ENCODE data around the gene HEY2. TPM values are rescaled to one million over a fixed set of nuclear protein-coding genes. Genes with fewer than 3 reads are reported as not detected.

The HEY2 gene
- total and polyA plus RNA-seq, 10 of the 15 experiments (the other 5 are each of a cell fraction or from before 2014, with no cell fraction given), result 0.01 to 0.32 (median 0.08) TPM; not detected in 4

DNA sequence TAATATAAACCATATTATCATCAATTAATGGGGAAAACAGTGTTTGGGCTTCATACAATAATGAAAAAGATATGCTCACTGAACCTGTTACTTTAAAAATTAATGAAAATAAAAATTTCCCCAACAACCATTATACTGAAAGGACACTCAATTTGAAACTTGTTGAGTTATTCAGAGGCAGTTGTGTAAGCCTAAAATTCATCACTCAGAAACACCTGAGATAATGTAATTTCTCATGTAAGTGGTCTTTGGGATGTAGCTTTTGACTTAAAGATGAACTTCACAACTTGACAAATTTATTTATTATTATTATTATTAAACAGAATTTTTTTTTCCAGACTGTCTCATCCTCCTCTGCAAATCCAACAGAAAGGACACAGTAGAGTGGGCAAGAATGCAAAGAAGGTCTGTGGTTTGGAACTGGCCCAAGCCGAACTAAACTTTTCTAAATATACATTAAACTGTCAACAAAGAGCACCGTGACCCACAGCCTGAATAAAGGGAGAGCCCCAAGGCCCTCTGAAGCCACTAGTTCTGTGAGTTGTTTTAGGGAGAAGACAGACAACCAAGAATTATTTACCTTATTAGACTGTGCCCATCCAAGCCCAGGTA is 32.2 kb upstream of the HEY2 start (continued):
- TF ChIP-seq, protein P1, sequence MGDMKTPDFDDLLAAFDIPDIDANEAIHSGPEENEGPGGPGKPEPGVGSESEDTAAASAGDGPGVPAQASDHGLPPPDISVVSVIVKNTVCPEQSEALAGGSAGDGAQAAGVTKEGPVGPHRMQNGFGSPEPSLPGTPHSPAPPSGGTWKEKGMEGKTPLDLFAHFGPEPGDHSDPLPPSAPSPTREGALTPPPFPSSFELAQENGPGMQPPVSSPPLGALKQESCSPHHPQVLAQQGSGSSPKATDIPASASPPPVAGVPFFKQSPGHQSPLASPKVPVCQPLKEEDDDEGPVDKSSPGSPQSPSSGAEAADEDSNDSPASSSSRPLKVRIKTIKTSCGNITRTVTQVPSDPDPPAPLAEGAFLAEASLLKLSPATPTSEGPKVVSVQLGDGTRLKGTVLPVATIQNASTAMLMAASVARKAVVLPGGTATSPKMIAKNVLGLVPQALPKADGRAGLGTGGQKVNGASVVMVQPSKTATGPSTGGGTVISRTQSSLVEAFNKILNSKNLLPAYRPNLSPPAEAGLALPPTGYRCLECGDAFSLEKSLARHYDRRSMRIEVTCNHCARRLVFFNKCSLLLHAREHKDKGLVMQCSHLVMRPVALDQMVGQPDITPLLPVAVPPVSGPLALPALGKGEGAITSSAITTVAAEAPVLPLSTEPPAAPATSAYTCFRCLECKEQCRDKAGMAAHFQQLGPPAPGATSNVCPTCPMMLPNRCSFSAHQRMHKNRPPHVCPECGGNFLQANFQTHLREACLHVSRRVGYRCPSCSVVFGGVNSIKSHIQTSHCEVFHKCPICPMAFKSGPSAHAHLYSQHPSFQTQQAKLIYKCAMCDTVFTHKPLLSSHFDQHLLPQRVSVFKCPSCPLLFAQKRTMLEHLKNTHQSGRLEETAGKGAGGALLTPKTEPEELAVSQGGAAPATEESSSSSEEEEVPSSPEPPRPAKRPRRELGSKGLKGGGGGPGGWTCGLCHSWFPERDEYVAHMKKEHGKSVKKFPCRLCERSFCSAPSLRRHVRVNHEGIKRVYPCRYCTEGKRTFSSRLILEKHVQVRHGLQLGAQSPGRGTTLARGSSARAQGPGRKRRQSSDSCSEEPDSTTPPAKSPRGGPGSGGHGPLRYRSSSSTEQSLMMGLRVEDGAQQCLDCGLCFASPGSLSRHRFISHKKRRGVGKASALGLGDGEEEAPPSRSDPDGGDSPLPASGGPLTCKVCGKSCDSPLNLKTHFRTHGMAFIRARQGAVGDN (IDR thresholded peaks at IDR 0.05), result no peak
- TF ChIP-seq IKZF2 (IDR thresholded peaks at IDR 0.05) (0 out of 4 replicates have a peak, but pooled peaks of 1 of the 2 experiments have one; percentile 40), RUNX3 (IDR thresholded peaks at IDR 0.05; ENCODE audit: low read length) (peak; percentile 94), NFIC (IDR thresholded peaks at IDR 0.05; ENCODE audit: low read depth, low read length) (peak; percentile 93), NR2F1 (conservative IDR thresholded peaks at IDR 0.05) (peak; percentile 29; the same call in 1 of the 2 replicates), GABPA (IDR thresholded peaks at IDR 0.05; ENCODE audit: low read depth) (0 out of 2 replicates have a peak, but pooled peaks have one; percentile 29), PML (IDR thresholded peaks at IDR 0.05; ENCODE audit: low read length) (no peak), REST (IDR thresholded peaks at IDR 0.05; ENCODE audit: low read depth, low read length) (no peak), ATF7 (IDR thresholded peaks at IDR 0.05; ENCODE audit: low read depth) (peak; percentile 44; the same call in 1 of the 2 replicates), RBBP5 (conservative IDR thresholded peaks at IDR 0.05) (no peak)
- TF ChIP-seq, protein P2, sequence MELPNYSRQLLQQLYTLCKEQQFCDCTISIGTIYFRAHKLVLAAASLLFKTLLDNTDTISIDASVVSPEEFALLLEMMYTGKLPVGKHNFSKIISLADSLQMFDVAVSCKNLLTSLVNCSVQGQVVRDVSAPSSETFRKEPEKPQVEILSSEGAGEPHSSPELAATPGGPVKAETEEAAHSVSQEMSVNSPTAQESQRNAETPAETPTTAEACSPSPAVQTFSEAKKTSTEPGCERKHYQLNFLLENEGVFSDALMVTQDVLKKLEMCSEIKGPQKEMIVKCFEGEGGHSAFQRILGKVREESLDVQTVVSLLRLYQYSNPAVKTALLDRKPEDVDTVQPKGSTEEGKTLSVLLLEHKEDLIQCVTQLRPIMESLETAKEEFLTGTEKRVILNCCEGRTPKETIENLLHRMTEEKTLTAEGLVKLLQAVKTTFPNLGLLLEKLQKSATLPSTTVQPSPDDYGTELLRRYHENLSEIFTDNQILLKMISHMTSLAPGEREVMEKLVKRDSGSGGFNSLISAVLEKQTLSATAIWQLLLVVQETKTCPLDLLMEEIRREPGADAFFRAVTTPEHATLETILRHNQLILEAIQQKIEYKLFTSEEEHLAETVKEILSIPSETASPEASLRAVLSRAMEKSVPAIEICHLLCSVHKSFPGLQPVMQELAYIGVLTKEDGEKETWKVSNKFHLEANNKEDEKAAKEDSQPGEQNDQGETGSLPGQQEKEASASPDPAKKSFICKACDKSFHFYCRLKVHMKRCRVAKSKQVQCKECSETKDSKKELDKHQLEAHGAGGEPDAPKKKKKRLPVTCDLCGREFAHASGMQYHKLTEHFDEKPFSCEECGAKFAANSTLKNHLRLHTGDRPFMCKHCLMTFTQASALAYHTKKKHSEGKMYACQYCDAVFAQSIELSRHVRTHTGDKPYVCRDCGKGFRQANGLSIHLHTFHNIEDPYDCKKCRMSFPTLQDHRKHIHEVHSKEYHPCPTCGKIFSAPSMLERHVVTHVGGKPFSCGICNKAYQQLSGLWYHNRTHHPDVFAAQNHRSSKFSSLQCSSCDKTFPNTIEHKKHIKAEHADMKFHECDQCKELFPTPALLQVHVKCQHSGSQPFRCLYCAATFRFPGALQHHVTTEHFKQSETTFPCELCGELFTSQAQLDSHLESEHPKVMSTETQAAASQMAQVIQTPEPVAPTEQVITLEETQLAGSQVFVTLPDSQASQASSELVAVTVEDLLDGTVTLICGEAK (IDR thresholded peaks at IDR 0.05; ENCODE audit: borderline replicate concordance), result no peak
- TF ChIP-seq, protein P3, sequence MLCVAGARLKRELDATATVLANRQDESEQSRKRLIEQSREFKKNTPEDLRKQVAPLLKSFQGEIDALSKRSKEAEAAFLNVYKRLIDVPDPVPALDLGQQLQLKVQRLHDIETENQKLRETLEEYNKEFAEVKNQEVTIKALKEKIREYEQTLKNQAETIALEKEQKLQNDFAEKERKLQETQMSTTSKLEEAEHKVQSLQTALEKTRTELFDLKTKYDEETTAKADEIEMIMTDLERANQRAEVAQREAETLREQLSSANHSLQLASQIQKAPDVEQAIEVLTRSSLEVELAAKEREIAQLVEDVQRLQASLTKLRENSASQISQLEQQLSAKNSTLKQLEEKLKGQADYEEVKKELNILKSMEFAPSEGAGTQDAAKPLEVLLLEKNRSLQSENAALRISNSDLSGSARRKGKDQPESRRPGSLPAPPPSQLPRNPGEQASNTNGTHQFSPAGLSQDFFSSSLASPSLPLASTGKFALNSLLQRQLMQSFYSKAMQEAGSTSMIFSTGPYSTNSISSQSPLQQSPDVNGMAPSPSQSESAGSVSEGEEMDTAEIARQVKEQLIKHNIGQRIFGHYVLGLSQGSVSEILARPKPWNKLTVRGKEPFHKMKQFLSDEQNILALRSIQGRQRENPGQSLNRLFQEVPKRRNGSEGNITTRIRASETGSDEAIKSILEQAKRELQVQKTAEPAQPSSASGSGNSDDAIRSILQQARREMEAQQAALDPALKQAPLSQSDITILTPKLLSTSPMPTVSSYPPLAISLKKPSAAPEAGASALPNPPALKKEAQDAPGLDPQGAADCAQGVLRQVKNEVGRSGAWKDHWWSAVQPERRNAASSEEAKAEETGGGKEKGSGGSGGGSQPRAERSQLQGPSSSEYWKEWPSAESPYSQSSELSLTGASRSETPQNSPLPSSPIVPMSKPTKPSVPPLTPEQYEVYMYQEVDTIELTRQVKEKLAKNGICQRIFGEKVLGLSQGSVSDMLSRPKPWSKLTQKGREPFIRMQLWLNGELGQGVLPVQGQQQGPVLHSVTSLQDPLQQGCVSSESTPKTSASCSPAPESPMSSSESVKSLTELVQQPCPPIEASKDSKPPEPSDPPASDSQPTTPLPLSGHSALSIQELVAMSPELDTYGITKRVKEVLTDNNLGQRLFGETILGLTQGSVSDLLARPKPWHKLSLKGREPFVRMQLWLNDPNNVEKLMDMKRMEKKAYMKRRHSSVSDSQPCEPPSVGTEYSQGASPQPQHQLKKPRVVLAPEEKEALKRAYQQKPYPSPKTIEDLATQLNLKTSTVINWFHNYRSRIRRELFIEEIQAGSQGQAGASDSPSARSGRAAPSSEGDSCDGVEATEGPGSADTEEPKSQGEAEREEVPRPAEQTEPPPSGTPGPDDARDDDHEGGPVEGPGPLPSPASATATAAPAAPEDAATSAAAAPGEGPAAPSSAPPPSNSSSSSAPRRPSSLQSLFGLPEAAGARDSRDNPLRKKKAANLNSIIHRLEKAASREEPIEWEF (IDR thresholded peaks at IDR 0.05; ENCODE audit: insufficient replicate concordance, low read depth, low read length), result no peak
